Stimulated activated CD4-positive, alpha-beta T cell treated with anti-CD3 and anti-CD28 coated beads, Interleukin-15, amount 100 ng/mL, for 48 hours (primary cell): ENCODE measurements around the gene IRAK2.
"Not testable (repeated sequence)": the region's sequence is repeated elsewhere in the genome, so short reads cannot be mapped to it uniquely, and the experiment has no call there.

Experiments used
- DNase-seq, 2 donors: peaks; one replicate each; pipeline ENCODE4 v3.0.0-alpha.2; 2020; ENCODE audit warnings: low read depth in 2 of 2

Gene IRAK2

GRCh38 chr3:10164546-10165393 lies at the start of gene IRAK2:
Gene IRAK2 (plus strand): TSS chr3:10164919. CDS start chr3:10164955, 36 bp downstream.
- peak in 1 of 2 donors; percentile 56 for DNase-seq

- DNase-seq: peak; percentile 93 to 94
Measured at GRCh38 chr3:10115326-10116137, 49.2 kb upstream of the IRAK2 start, which contains the start of gene BRK1. Gene BRK1 (plus strand): TSS chr3:10115675. CDS start chr3:10115702, 27 bp downstream.

GRCh38 chr3:10116138-10116460 lies 48.6 kb upstream of the IRAK2 start:
- DNase-seq: no peak

- no peak for DNase-seq
Measured at GRCh38 chr3:10116928-10117327, 47.8 kb upstream of the IRAK2 start.

GRCh38 chr3:10119376-10119775 lies 45.3 kb upstream of the IRAK2 start:
- DNase-seq: no peak

- no peak for DNase-seq
Measured at GRCh38 chr3:10121064-10121463, 43.7 kb upstream of the IRAK2 start.

- no peak for DNase-seq
Measured at GRCh38 chr3:10122724-10123123, 42.0 kb upstream of the IRAK2 start.

- DNase-seq: not testable (repeated sequence)
Measured at GRCh38 chr3:10135872-10136271, 28.8 kb upstream of the IRAK2 start.

GRCh38 chr3:10136426-10137005 lies 28.2 kb upstream of the IRAK2 start:
- DNase-seq: no peak

- DNase-seq: no peak
Measured at GRCh38 chr3:10137178-10137577, 27.5 kb upstream of the IRAK2 start.

- no peak for DNase-seq
Measured at GRCh38 chr3:10140996-10141546, 23.6 kb upstream of the IRAK2 start.

GRCh38 chr3:10142707-10143560 lies 21.8 kb upstream of the IRAK2 start:
- DNase-seq: no peak

- no peak for DNase-seq
Measured at GRCh38 chr3:10145685-10146084, 19.0 kb upstream of the IRAK2 start.

GRCh38 chr3:10149226-10149625 lies 15.5 kb upstream of the IRAK2 start:
- no peak for DNase-seq

GRCh38 chr3:10150987-10151386 lies 13.7 kb upstream of the IRAK2 start:
- DNase-seq: no peak

- no peak for DNase-seq
Measured at GRCh38 chr3:10154335-10155122, 10.2 kb upstream of the IRAK2 start.

GRCh38 chr3:10155123-10155472 lies 9.6 kb upstream of the IRAK2 start:
- DNase-seq: no peak

GRCh38 chr3:10155658-10156057 lies 9.1 kb upstream of the IRAK2 start:
- no peak for DNase-seq

- DNase-seq: no peak
Measured at GRCh38 chr3:10157031-10157430, 7.7 kb upstream of the IRAK2 start.

- DNase-seq: not testable (repeated sequence)
Measured at GRCh38 chr3:10158555-10158954, 6.2 kb upstream of the IRAK2 start.

- no peak for DNase-seq
Measured at GRCh38 chr3:10160346-10160745, 4.4 kb upstream of the IRAK2 start.
